HEK293 (cell line): ENCODE results near the gene PFDN1.

Experiments used
- CTCF ChIA-PET: fragments of 350-600 bp; formaldehyde crosslinking; extraction: SDS; loops from one replicate; lab custom pipeline; 2021; ENCODE audit warnings: antibody characterized with exemption; lab: Yijun Ruan, JAX
- POLR2A ChIA-PET: fragments of 300-600 bp; formaldehyde crosslinking; extraction: SDS; loops from one replicate; lab custom pipeline; 2020; ENCODE audit warnings: antibody characterized with exemption, inconsistent platforms; lab: Yijun Ruan, JAX
- H3K27ac ChIP-seq: fragments of 200-500 bp; sonication (Bioruptor generic); 2 replicates; pipeline ENCODE4 v1.5.1; 2014; ENCODE audit warnings: low read depth, low read length, control low read depth, inconsistent platforms; ENCODE audit errors: extremely low read depth
- H3K36me3 ChIP-seq, 2 experiments: fragments of 200-500 bp in 1 of 2; sonication (Bioruptor generic) in 1 of 2; 1 replicate in 1 of 2; 2 replicates in 1 of 2; pipeline ENCODE4 v1.5.1; 2014 to 2017; ENCODE audit warnings: inconsistent platforms in 2 of 2, low read length in 2 of 2; ENCODE audit not compliant: control insufficient read depth in 2 of 2, insufficient read depth in 1 of 2
- H3K4me1 ChIP-seq: fragments of 200-500 bp; sonication (Bioruptor generic); 2 replicates; pipeline ENCODE4 v1.5.1; 2014; ENCODE audit warnings: mild to moderate bottlenecking, low read length, inconsistent platforms; ENCODE audit not compliant: control insufficient read depth, insufficient read depth
- H3K4me3 ChIP-seq: 2 replicates; pipeline ENCODE4 v1.5.1; 2011; ENCODE audit warnings: low read depth, mild to moderate bottlenecking, control low read depth, low read length, moderate library complexity
- H3K9me3 ChIP-seq: fragments of 200-500 bp; sonication (Bioruptor generic); 2 replicates; pipeline ENCODE4 v1.5.1; 2014; ENCODE audit warnings: low read depth, low read length, inconsistent platforms; ENCODE audit not compliant: control insufficient read depth, insufficient read depth
- FEZF1 ChIP-seq: fragments of 450-650 bp; formaldehyde crosslinking; IDR thresholded peaks from 2 replicates; pipeline ENCODE4 v1.5.1; 2016; ENCODE audit warnings: missing biosample characterization, missing genetic modification characterization
- GLIS1 ChIP-seq: fragments of 450-650 bp; formaldehyde crosslinking; IDR thresholded peaks from 2 replicates; pipeline ENCODE4 v1.5.1; 2016; ENCODE audit warnings: missing biosample characterization, missing genetic modification characterization
- HOXD13 ChIP-seq: sonication (generic); formaldehyde crosslinking; IDR thresholded peaks from 2 replicates; pipeline ENCODE4 v1.8.0; 2022; ENCODE audit warnings: missing genetic modification reagents, borderline replicate concordance
- SALL2 ChIP-seq: fragments of 450-650 bp; formaldehyde crosslinking; IDR thresholded peaks from 2 replicates; pipeline ENCODE4 v1.5.0; 2017; ENCODE audit warnings: missing biosample characterization, mild to moderate bottlenecking, missing genetic modification characterization, borderline replicate concordance
- SETDB1 ChIP-seq: IDR thresholded peaks from one replicate; pipeline ENCODE4 v1.6.1; 2017; ENCODE audit warnings: mild to moderate bottlenecking, low read length, moderate library complexity, mixed read lengths; ENCODE audit not compliant: insufficient read length
- ZBTB1 ChIP-seq: fragments of 450-650 bp; formaldehyde crosslinking; IDR thresholded peaks from 2 replicates; pipeline ENCODE4 v1.5.1; 2016; ENCODE audit warnings: missing biosample characterization, missing genetic modification characterization
- ZBTB11 ChIP-seq: fragments of 450-650 bp; formaldehyde crosslinking; conservative IDR thresholded peaks from 2 replicates; pipeline ENCODE4 v1.5.1; 2016; ENCODE audit warnings: low read depth, missing biosample characterization, missing genetic modification characterization
- ZBTB20 ChIP-seq: fragments of 450-650 bp; formaldehyde crosslinking; IDR thresholded peaks from 2 replicates; pipeline ENCODE4 v1.5.1; 2016; ENCODE audit warnings: missing biosample characterization, missing genetic modification characterization
- ZFP41 ChIP-seq: fragments of 450-650 bp; formaldehyde crosslinking; IDR thresholded peaks from 2 replicates; pipeline ENCODE4 v1.5.1; 2016; ENCODE audit warnings: missing biosample characterization, missing genetic modification characterization, borderline replicate concordance
- ZNF26 ChIP-seq: fragments of 450-650 bp; formaldehyde crosslinking; IDR thresholded peaks from 2 replicates; pipeline ENCODE4 v1.5.1; 2016; ENCODE audit warnings: missing biosample characterization, missing genetic modification characterization
- ZNF311 ChIP-seq: fragments of 450-650 bp; formaldehyde crosslinking; IDR thresholded peaks from 2 replicates; pipeline ENCODE4 v1.5.1; 2017; ENCODE audit warnings: missing biosample characterization, missing genetic modification characterization, borderline replicate concordance
- ZNF350 ChIP-seq: fragments of 450-650 bp; formaldehyde crosslinking; IDR thresholded peaks from 2 replicates; pipeline ENCODE4 v1.5.0; 2017; ENCODE audit warnings: missing biosample characterization, mild to moderate bottlenecking, missing genetic modification characterization
- ZNF362 ChIP-seq: fragments of 450-650 bp; formaldehyde crosslinking; IDR thresholded peaks from 2 replicates; pipeline ENCODE4 v1.5.1; 2016; ENCODE audit warnings: missing biosample characterization, missing genetic modification characterization
- ZNF510 ChIP-seq: fragments of 450-650 bp; formaldehyde crosslinking; IDR thresholded peaks from 2 replicates; pipeline ENCODE4 v1.5.1; 2018; ENCODE audit warnings: mild to moderate bottlenecking, missing genetic modification characterization, missing biosample characterization; ENCODE audit not compliant: insufficient replicate concordance
- ZNF555 ChIP-seq: fragments of 450-650 bp; formaldehyde crosslinking; conservative IDR thresholded peaks from 2 replicates; pipeline ENCODE4 v1.5.1; 2017; ENCODE audit warnings: missing biosample characterization, mild to moderate bottlenecking, missing genetic modification characterization, inconsistent platforms
- ZNF626 ChIP-seq: fragments of 450-650 bp; sonication (Bioruptor Pico); formaldehyde crosslinking; IDR thresholded peaks from 2 replicates; pipeline ENCODE4 v1.5.1; 2018; ENCODE audit warnings: missing biosample characterization, missing genetic modification characterization, inconsistent platforms
- ZSCAN4 ChIP-seq: fragments of 450-650 bp; formaldehyde crosslinking; IDR thresholded peaks from 2 replicates; pipeline ENCODE4 v1.5.1; 2017; ENCODE audit warnings: missing biosample characterization, missing genetic modification characterization
- TF ChIP-seq, protein P1 (sequence below): fragments of 450-650 bp; formaldehyde crosslinking; IDR thresholded peaks from 2 replicates; pipeline ENCODE4 v1.5.1; 2016; ENCODE audit warnings: missing biosample characterization, missing genetic modification characterization, low read depth

The PFDN1 gene

DNA sequence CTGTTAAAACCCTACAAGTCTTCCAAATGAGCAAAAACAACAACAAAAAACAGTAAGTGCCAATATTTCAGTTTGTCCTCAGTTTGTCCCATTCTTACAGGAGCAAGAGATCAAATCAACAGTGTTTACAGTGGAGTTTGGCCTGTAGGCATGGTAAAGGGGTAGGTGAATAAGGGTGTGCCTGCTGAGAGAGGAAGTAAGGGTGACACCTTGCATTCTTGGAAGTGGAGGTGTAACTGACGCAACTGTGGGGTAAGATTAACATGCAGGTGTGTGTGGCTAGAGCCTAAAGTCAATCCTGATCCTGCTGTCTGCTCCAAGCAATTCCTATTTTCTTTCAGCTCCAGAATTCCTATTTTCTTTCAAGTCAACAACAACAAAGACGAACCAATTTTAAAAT is 43.4 kb downstream of the PFDN1 start:
- H3K36me3 ChIP-seq, result peaks cover 0 to 15% of the 10 kb centered on the region in 2 experiments; a peak in 2 of 3 replicates
- ChIA-PET POLR2A (no interaction called here), CTCF (interaction anchor here (0.6 to 4.0 kb wide), 9 partner anchors 15 to 217 kb away, joined by 3 to 25 read pairs (median 4); partner anchors contain the start of genes HBEGF and NRG2)
- peaks cover 11% of the 10 kb centered on the region for H3K4me1 ChIP-seq
- H3K4me3 ChIP-seq, result no peak overlapping the region
- H3K27ac ChIP-seq, result no peak overlapping the region
- no peak for TF ChIP-seq GLIS1 (tag by site-specific recombination)
- TF ChIP-seq ZNF555 (tag by site-specific recombination), result no peak
- no peak for TF ChIP-seq ZBTB11 (tag by site-specific recombination)
- no peak for TF ChIP-seq ZBTB20 (tag by site-specific recombination)
- TF ChIP-seq SETDB1, result no peak
- no peak for TF ChIP-seq ZNF26 (tag by site-specific recombination)
- no peak for TF ChIP-seq ZNF362 (tag by site-specific recombination)
- no peak for TF ChIP-seq ZNF350 (tag by site-specific recombination)
- no peak for TF ChIP-seq FEZF1 (tag by site-specific recombination)
- TF ChIP-seq SALL2 (tag by site-specific recombination), result no peak
- no peaks in the 10 kb centered on the region for H3K9me3 ChIP-seq

DNA sequence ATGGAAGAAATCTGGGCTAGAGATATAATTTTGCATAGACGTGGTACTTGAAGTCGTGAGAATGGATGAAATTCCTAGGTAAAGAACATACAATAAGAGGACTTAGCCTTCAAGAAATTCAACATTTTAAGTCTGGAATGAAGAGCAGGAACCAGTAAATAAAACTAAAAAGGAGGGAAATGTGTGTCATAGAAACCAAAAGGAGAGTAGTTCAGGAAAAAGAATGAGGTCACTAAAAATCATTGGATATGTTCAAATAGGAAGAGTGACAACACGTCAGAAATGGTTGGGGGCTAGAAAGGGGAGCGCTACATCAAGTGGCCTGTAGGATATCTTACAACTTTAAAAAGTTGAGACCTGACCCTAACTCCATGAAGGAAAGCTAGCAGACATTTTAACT is 44.0 kb downstream of the PFDN1 start:
- CTCF ChIA-PET, result interaction anchor here (0.6 to 4.0 kb wide), 5 partner anchors 34 to 1071 kb away, joined by 3 to 15 read pairs (median 4); partner anchors contain the start of gene PCDHGA1
- Histone ChIP-seq H3K4me1 (peaks cover 11% of the 10 kb centered on the region), H3K36me3 (peaks cover 0 to 15% of the 10 kb centered on the region in 2 experiments; a peak in 2 of 3 replicates), H3K9me3 (no peaks in the 10 kb centered on the region), H3K4me3 (no peak overlapping the region), H3K27ac (no peak overlapping the region)
- TF ChIP-seq, protein P1, sequence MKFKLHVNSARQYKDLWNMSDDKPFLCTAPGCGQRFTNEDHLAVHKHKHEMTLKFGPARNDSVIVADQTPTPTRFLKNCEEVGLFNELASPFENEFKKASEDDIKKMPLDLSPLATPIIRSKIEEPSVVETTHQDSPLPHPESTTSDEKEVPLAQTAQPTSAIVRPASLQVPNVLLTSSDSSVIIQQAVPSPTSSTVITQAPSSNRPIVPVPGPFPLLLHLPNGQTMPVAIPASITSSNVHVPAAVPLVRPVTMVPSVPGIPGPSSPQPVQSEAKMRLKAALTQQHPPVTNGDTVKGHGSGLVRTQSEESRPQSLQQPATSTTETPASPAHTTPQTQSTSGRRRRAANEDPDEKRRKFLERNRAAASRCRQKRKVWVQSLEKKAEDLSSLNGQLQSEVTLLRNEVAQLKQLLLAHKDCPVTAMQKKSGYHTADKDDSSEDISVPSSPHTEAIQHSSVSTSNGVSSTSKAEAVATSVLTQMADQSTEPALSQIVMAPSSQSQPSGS, result peak; percentile 50
- no peak for TF ChIP-seq ZSCAN4 (tag by site-specific recombination)
- TF ChIP-seq ZNF510 (tag by site-specific recombination), result no peak
- TF ChIP-seq ZNF626, result no peak
- TF ChIP-seq HOXD13, result no peak
- no peak for TF ChIP-seq ZBTB1 (tag by site-specific recombination)
- TF ChIP-seq ZNF311, result no peak
- no peak for TF ChIP-seq ZFP41 (tag by site-specific recombination)
- POLR2A ChIA-PET, result no interaction called here
